Cardiac fibroblast (primary cell): ENCODE measurements around the gene WRAP53.
A peak's percentile ranks its signal among the peaks of the same experiment; 100 is the strongest.

Source experiments
- DNase-seq, 2 donors: peaks; one replicate each; pipeline versions ENCODE4 v3.0.0 to v3.0.0-alpha.2; 2010; ENCODE audit warnings: low read depth in 2 of 2
- H3K4me3 ChIP-seq, 2 donors: replicated peaks in 1 of 2; 1 replicate in 1 of 2; 2 replicates in 1 of 2; pipeline ENCODE4 v1.5.1; 2011; ENCODE audit warnings: low read depth in 2 of 2, low read length in 2 of 2, mild to moderate bottlenecking in 2 of 2, moderate library complexity in 1 of 2
- CTCF ChIP-seq: IDR thresholded peaks from one replicate; pipeline ENCODE4 v1.5.1; 2011; ENCODE audit warnings: low read depth, mild to moderate bottlenecking, low read length, inconsistent platforms

Gene WRAP53

GRCh38 chr17:7705269-7706255, 17.3 kb downstream of the WRAP53 start:
- no peak for DNase-seq
- no peak for TF ChIP-seq CTCF
- peak overlapping the region; percentile 41 to 53 for H3K4me3 ChIP-seq

- TF ChIP-seq CTCF = no peak
- no peak overlapping the region for H3K4me3 ChIP-seq
- DNase-seq = no peak
These were observed 18.5 kb downstream of the WRAP53 start for GRCh38 chr17:7706631-7707354.

GRCh38 chr17:7707446-7707845, 19.2 kb downstream of the WRAP53 start:
- TF ChIP-seq CTCF = no peak
- H3K4me3 ChIP-seq = no peak overlapping the region
- DNase-seq = no peak

GRCh38 chr17:7707858-7708750, 19.8 kb downstream of the WRAP53 start:
- H3K4me3 ChIP-seq = no peak overlapping the region
- no peak for DNase-seq
- no peak for TF ChIP-seq CTCF

GRCh38 chr17:7709031-7709430, 20.8 kb downstream of the WRAP53 start:
- no peak for DNase-seq
- TF ChIP-seq CTCF = no peak
- H3K4me3 ChIP-seq = no peak overlapping the region

- no peak for DNase-seq
- no peak overlapping the region for H3K4me3 ChIP-seq
- TF ChIP-seq CTCF = no peak
These were observed 22.0 kb downstream of the WRAP53 start for GRCh38 chr17:7710301-7710700.
